Bronchial epithelial cell (primary cell): ENCODE results near the gene FAM219A. TPM values are rescaled to one million over a fixed set of nuclear protein-coding genes. Genes with fewer than 3 reads are reported as not detected.
"Not testable (repeated sequence)": the region's sequence is repeated elsewhere in the genome, so short reads cannot be mapped to it uniquely, and the experiment has no call there.

Experiments
- DNase-seq: peaks from one replicate; pipeline ENCODE4 v3.0.0-alpha.2; 2010; ENCODE audit warnings: low read depth
- FAIRE-seq: peaks from 2 replicates; lab custom pipeline; 2011; peaks lifted over from hg19 to GRCh38; lab: Jason Lieb, UNC
- H3K27me3 ChIP-seq: 2 replicates; pipeline ENCODE4 v1.5.1; 2011; ENCODE audit warnings: low read length; ENCODE audit not compliant: control insufficient read depth, insufficient read depth
- H3K36me3 ChIP-seq: 2 replicates; pipeline ENCODE4 v1.5.1; 2011; ENCODE audit warnings: low read length; ENCODE audit not compliant: control insufficient read depth, insufficient read depth
- H3K4me3 ChIP-seq: 2 replicates; pipeline ENCODE4 v1.5.1; 2011; ENCODE audit warnings: mild to moderate bottlenecking, low read depth, low read length, control low read depth
- CTCF ChIP-seq: IDR thresholded peaks from 2 replicates; pipeline ENCODE4 v1.5.1; 2011; ENCODE audit warnings: mild to moderate bottlenecking, moderate library complexity, low read length, control low read depth, inconsistent platforms; ENCODE audit not compliant: insufficient read depth, severe bottlenecking
- total RNA-seq: library from RNA; depleted of rRNA; stranded (reverse); fragments of >200 nt; gene quantifications from 2 replicates; pipeline ENCODE4 v1.2.1, GENCODE V29; 2014

Gene FAM219A
- total RNA-seq, 1 donor from 2014 or later = 3.9 TPM

- FAIRE-seq = no peak
These were observed 88.7 kb downstream of the FAM219A start for GRCh38 chr9:34369636-34370035.

GRCh38 chr9:34368796-34369195, 89.6 kb downstream of the FAM219A start:
- H3K27me3 ChIP-seq, DNase-seq, FAIRE-seq, H3K4me3 ChIP-seq: not testable (repeated sequence)
- peaks cover 22% of the 10 kb centered on the region for H3K36me3 ChIP-seq

More at GRCh38 chr9:34369636-34370035, 88.7 kb downstream of the FAM219A start:
- no peak for DNase-seq
- TF ChIP-seq CTCF = no peak
- Histone ChIP-seq H3K4me3 (no peak overlapping the region), H3K27me3 (no peaks in the 10 kb centered on the region), H3K36me3 (peaks cover 23% of the 10 kb centered on the region)

GRCh38 chr9:34367751-34368410, 90.5 kb downstream of the FAM219A start:
- peak; percentile 23 for FAIRE-seq
- not testable (repeated sequence) for H3K27me3 ChIP-seq, DNase-seq, H3K4me3 ChIP-seq
- H3K36me3 ChIP-seq = peaks cover 19% of the 10 kb centered on the region

- no peak for DNase-seq
- no peak for FAIRE-seq
These were observed 92.0 kb downstream of the FAM219A start for GRCh38 chr9:34366365-34366764.

GRCh38 chr9:34365282-34365681, 93.1 kb downstream of the FAM219A start:
- H3K27me3 ChIP-seq = no peaks in the 10 kb centered on the region
- H3K4me3 ChIP-seq = no peak overlapping the region
- DNase-seq (no peak), FAIRE-seq (no peak)
- peaks cover 2% of the 10 kb centered on the region for H3K36me3 ChIP-seq
- no peak for TF ChIP-seq CTCF

More at GRCh38 chr9:34366365-34366764, 92.0 kb downstream of the FAM219A start:
- H3K4me3 ChIP-seq = no peak overlapping the region
- peaks cover 9% of the 10 kb centered on the region for H3K36me3 ChIP-seq
- TF ChIP-seq CTCF = no peak
- no peaks in the 10 kb centered on the region for H3K27me3 ChIP-seq

GRCh38 chr9:34363619-34364351, 94.6 kb downstream of the FAM219A start:
- no peak for FAIRE-seq
- H3K4me3 ChIP-seq = no peak overlapping the region
- no peaks in the 10 kb centered on the region for H3K36me3 ChIP-seq
- no peak for DNase-seq
- no peaks in the 10 kb centered on the region for H3K27me3 ChIP-seq
- TF ChIP-seq CTCF = no peak
